22Rv1 (cell line): ENCODE data around the gene FRAS1.

Experiments
- CTCF ChIP-seq: fragments of 450-650 bp; IDR thresholded peaks from 2 replicates; pipeline ENCODE4 v1.5.1; 2017; ENCODE audit warnings: mild to moderate bottlenecking
- ZFX ChIP-seq: fragments of 450-650 bp; IDR thresholded peaks from 2 replicates; pipeline ENCODE4 v1.6.1; 2017; ENCODE audit warnings: antibody characterized with exemption, borderline replicate concordance

- TF ChIP-seq CTCF: no peak
- TF ChIP-seq ZFX: no peak
Observed at GRCh38 chr4:78533854-78534253, 476.7 kb downstream of the FRAS1 start.
